DND-41 (cell line): Measurements from ENCODE around the gene PHF2.

Source experiments
- ATAC-seq: fragments of 200-7000 bp; cut with Tn5 transposase; 3 replicates; pipeline ENCODE4 v1.9.1; 2021; ENCODE audit warnings: low read depth; ENCODE audit not compliant: insufficient read depth
- DNase-seq: peaks from one replicate; pipeline ENCODE4 v3.0.0-alpha.2; 2020
- H2AFZ ChIP-seq: 2 replicates; pipeline ENCODE4 v1.6.0; 2012; ENCODE audit warnings: low read depth, low read length
- H3K27ac ChIP-seq: 2 replicates; pipeline ENCODE4 v1.5.1; 2012; ENCODE audit warnings: low read length, inconsistent platforms
- H3K27me3 ChIP-seq: fragments of 200-600 bp; sonication (generic); 2 replicates; pipeline ENCODE4 v1.6.0; 2012; ENCODE audit warnings: low read length, mild to moderate bottlenecking, inconsistent platforms; ENCODE audit not compliant: insufficient read depth, poor library complexity
- H3K36me3 ChIP-seq: 2 replicates; pipeline ENCODE4 v1.5.1; 2012; ENCODE audit warnings: low read length, inconsistent platforms; ENCODE audit not compliant: insufficient read depth
- H3K4me1 ChIP-seq: 2 replicates; pipeline ENCODE4 v1.5.1; 2012; ENCODE audit warnings: mild to moderate bottlenecking, low read length; ENCODE audit not compliant: insufficient read depth
- H3K4me2 ChIP-seq: 2 replicates; pipeline ENCODE4 v1.6.0; 2012; ENCODE audit warnings: mild to moderate bottlenecking, moderate library complexity, low read length, inconsistent platforms; ENCODE audit not compliant: insufficient read depth
- H3K4me3 ChIP-seq, 2 experiments: fragments of 200-600 bp in 1 of 2; shearing (Covaris generic) in 1 of 2; 2 replicates each; pipeline ENCODE4 v1.5.1; 2012 to 2016; ENCODE audit warnings: inconsistent platforms in 2 of 2, low read length in 2 of 2, mild to moderate bottlenecking in 2 of 2, low read depth in 1 of 2, moderate library complexity in 1 of 2
- H3K79me2 ChIP-seq: 2 replicates; pipeline ENCODE4 v1.6.0; 2012; ENCODE audit warnings: low read length, inconsistent platforms; ENCODE audit not compliant: insufficient read depth
- H3K9ac ChIP-seq: 2 replicates; pipeline ENCODE4 v1.6.0; 2012; ENCODE audit warnings: low read depth, mild to moderate bottlenecking, inconsistent platforms, low read length, moderate library complexity
- H3K9me3 ChIP-seq: 2 replicates; pipeline ENCODE4 v1.5.1; 2012; ENCODE audit warnings: low read length, moderate library complexity, mild to moderate bottlenecking, inconsistent platforms; ENCODE audit not compliant: insufficient read depth, severe bottlenecking
- H4K20me1 ChIP-seq: 2 replicates; pipeline ENCODE4 v1.6.0; 2012; ENCODE audit warnings: low read length; ENCODE audit not compliant: insufficient read depth
- CTCF ChIP-seq: IDR thresholded peaks from 2 replicates; pipeline ENCODE4 v1.5.1; 2012; ENCODE audit warnings: borderline replicate concordance, low read length, moderate library complexity, mild to moderate bottlenecking; ENCODE audit not compliant: poor library complexity, severe bottlenecking; ENCODE audit errors: extremely low read depth
- EZH2 ChIP-seq: IDR thresholded peaks from 3 replicates; pipeline ENCODE4 v1.6.1; 2012; ENCODE audit warnings: borderline replicate concordance, low read depth, mild to moderate bottlenecking, moderate library complexity, low read length, inconsistent platforms; ENCODE audit not compliant: severe bottlenecking

Gene PHF2

GRCh38 chr9:93636667-93637066 is 60.3 kb downstream of the PHF2 start:
- Histone ChIP-seq H3K36me3 (peaks cover 77% of the 10 kb centered on the region), H3K27me3 (no peaks in the 10 kb centered on the region)
- ATAC-seq = no peak

GRCh38 chr9:93637886-93638285 is 61.5 kb downstream of the PHF2 start:
- no peaks in the 10 kb centered on the region for H3K79me2 ChIP-seq
- no peak overlapping the region for H3K9ac ChIP-seq
- H3K4me3 ChIP-seq = no peak overlapping the region
- no peaks in the 10 kb centered on the region for H3K27me3 ChIP-seq
- no peak overlapping the region for H3K27ac ChIP-seq
- H3K4me2 ChIP-seq = no peak overlapping the region
- TF ChIP-seq EZH2 = no peak
- no peak for TF ChIP-seq CTCF
- peaks cover 69% of the 10 kb centered on the region for H3K36me3 ChIP-seq
- no peaks in the 10 kb centered on the region for H3K4me1 ChIP-seq
- no peaks in the 10 kb centered on the region for H4K20me1 ChIP-seq
- ATAC-seq = no peak
- peaks cover 8% of the 10 kb centered on the region for H3K9me3 ChIP-seq
- H2AFZ ChIP-seq = no peak overlapping the region
- DNase-seq = no peak

More at GRCh38 chr9:93636667-93637066, 60.3 kb downstream of the PHF2 start:
- Histone ChIP-seq H3K9ac (no peak overlapping the region), H4K20me1 (no peaks in the 10 kb centered on the region), H2AFZ (no peak overlapping the region), H3K4me3 (no peak overlapping the region), H3K9me3 (peaks cover 8% of the 10 kb centered on the region), H3K27ac (no peak overlapping the region), H3K4me2 (no peak overlapping the region), H3K4me1 (no peaks in the 10 kb centered on the region), H3K79me2 (no peaks in the 10 kb centered on the region)
- DNase-seq = no peak
- TF ChIP-seq EZH2 = no peak
- TF ChIP-seq CTCF = no peak

- ATAC-seq (no peak), DNase-seq (no peak)
- Histone ChIP-seq H4K20me1 (no peaks in the 10 kb centered on the region), H3K4me1 (no peaks in the 10 kb centered on the region), H3K4me2 (no peak overlapping the region), H3K4me3 (no peak overlapping the region), H3K27ac (no peak overlapping the region), H3K79me2 (no peaks in the 10 kb centered on the region), H2AFZ (no peak overlapping the region), H3K36me3 (peaks cover 67% of the 10 kb centered on the region), H3K27me3 (no peaks in the 10 kb centered on the region), H3K9ac (no peak overlapping the region), H3K9me3 (peaks cover 8% of the 10 kb centered on the region)
- TF ChIP-seq EZH2 = no peak
- no peak for TF ChIP-seq CTCF
Measured at GRCh38 chr9:93640027-93640426, 63.6 kb downstream of the PHF2 start.

GRCh38 chr9:93642961-93643360 is 66.6 kb downstream of the PHF2 start:
- Histone ChIP-seq H2AFZ (no peak overlapping the region), H3K36me3 (peaks cover 56% of the 10 kb centered on the region), H4K20me1 (no peaks in the 10 kb centered on the region), H3K4me3 (no peak overlapping the region), H3K27ac (no peak overlapping the region), H3K79me2 (no peaks in the 10 kb centered on the region), H3K27me3 (no peaks in the 10 kb centered on the region), H3K9ac (no peak overlapping the region), H3K9me3 (peaks cover 1% of the 10 kb centered on the region), H3K4me1 (no peaks in the 10 kb centered on the region), H3K4me2 (no peak overlapping the region)
- TF ChIP-seq EZH2 (no peak), CTCF (no peak)
- ATAC-seq = no peak
- DNase-seq = no peak
